ENCODE measurements around the gene DUSP10.

DUSP10 gene

GRCh38 chr1:221719278-221719597 lies 22.7 kb downstream of the DUSP10 start:
- Histone ChIP-seq H3K36me3 (ENCODE audit: insufficient read depth, low read length) (peaks cover 12% of the 10 kb centered on the region), H3K9me3 (ENCODE audit: insufficient read depth, low read depth, low read length) (peaks cover 22% of the 10 kb centered on the region), H3K4me1 (ENCODE audit: insufficient read depth, low read length) (peaks cover 41% of the 10 kb centered on the region), H3K27ac (ENCODE audit: low read depth, low read length) (no peak overlapping the region), H3K9ac (ENCODE audit: low read depth, low read length) (no peak overlapping the region), H3K27me3 (ENCODE audit: insufficient read depth, low read length) (peaks cover 16% of the 10 kb centered on the region; the same call in 1 of the 2 replicates), H3K4me3 (ENCODE audit: low read length) (no peak overlapping the region)
- WGBS: 97% methylated on average over 1 of the region's 1 CpG

DNA sequence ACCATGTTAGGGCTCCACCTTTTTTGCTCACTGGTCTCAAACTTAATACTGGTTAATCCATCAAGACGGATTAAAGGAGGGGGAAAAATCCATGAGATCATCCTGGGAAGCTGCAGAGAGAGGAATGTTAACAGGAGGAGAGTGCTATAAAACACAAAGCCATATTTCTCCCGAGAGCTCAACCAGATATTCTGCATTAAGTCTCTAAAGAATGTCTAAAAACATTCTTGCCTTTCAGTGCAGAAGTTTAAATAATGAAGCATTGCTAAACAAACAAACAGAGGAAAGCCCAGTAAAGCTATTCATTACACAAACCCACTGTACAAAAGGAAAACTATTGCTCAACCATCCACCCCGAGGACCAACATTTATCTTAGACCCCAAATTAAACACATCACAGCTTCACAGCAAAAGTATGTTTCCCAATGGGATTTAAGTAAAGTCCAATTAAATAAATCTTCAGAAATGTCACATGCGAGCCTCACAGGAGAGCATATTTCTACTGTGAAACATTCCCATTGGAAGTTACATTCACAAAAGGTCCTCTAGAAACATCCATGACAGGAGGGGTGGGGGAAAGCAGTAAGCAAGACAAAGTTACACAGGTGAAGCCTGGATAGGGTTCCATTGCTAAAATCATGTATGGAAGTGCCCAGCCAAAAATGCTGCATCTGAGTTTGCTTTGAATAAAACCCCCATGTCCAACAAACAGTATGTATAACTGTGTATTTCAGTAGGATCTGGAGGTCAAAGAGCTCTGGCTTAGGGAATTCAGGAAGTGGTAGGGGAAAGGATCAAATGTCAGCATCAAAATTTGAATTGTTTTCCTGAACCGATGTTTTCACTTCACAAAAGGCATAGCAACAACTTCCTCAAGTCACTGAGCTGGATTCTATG lies 23.3 kb downstream of the DUSP10 start:
- Histone ChIP-seq H3K9me3 (ENCODE audit: insufficient read depth, low read depth, low read length) (peaks cover 17% of the 10 kb centered on the region), H3K4me1 (ENCODE audit: insufficient read depth, low read length) (peaks cover 41% of the 10 kb centered on the region), H3K27me3 (ENCODE audit: insufficient read depth, low read length) (peaks cover 16% of the 10 kb centered on the region; the same call in 1 of the 2 replicates), H3K27ac (ENCODE audit: low read depth, low read length) (no peak overlapping the region), H3K4me3 (ENCODE audit: low read length) (no peak overlapping the region), H3K9ac (ENCODE audit: low read depth, low read length) (no peak overlapping the region), H3K36me3 (ENCODE audit: insufficient read depth, low read length) (peaks cover 7% of the 10 kb centered on the region; the same call in 1 of the 2 replicates)
- WGBS: 82% methylated on average over 5 of the region's 5 CpGs

- no peak overlapping the region for H3K4me3 ChIP-seq (ENCODE audit: low read length)
- H3K36me3 ChIP-seq (ENCODE audit: insufficient read depth, low read length): no peaks in the 10 kb centered on the region
- H3K27me3 ChIP-seq (ENCODE audit: insufficient read depth, low read length): peaks cover 16% of the 10 kb centered on the region; the same call in 1 of the 2 replicates
- H3K4me1 ChIP-seq (ENCODE audit: insufficient read depth, low read length): peaks cover 51% of the 10 kb centered on the region
- no peak overlapping the region; the same call in 1 of the 2 replicates for H3K27ac ChIP-seq (ENCODE audit: low read depth, low read length)
- no peak overlapping the region for H3K9ac ChIP-seq (ENCODE audit: low read depth, low read length)
- H3K9me3 ChIP-seq (ENCODE audit: insufficient read depth, low read depth, low read length): peaks cover 7% of the 10 kb centered on the region
- WGBS: 60% methylated on average over 1 of the region's 2 CpGs
Observed at GRCh38 chr1:221717485-221717853, 24.4 kb downstream of the DUSP10 start.

DNA sequence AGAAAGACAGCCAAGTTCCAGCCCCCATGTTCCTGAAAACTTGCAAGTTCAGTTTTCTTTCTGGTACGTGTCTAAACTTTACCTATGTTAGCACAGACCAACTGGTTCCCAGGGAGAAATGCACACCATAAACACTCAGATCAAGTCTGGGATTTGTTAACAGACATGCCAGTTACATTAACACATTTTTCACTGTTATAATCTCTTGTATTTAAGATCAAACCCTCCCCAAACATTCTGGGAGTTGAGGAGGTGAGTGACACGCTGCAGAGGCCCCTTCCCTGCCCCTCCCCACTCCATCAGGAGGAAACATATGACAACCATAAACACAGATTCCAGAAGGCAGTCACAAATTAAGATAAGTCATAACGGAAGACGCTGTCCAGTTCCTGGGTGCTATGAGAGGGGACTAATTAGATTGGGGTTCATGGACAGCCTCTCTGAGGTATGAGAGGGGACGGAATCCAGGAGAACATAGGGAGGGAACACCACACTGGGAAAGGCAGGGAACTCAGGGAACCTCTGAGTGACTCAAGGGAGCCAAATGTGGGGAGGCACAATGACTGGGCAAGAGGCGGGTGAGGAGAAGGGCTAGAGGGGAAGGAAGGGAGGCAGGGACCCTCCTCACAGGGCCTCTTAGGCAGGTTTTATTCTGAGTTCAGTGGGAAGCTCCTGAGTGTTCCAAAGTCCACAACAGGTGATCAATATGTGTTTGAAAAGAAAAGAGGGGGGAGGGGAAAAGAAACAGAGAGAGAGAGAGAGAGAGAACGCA lies 25.0 kb downstream of the DUSP10 start:
- WGBS: 67% methylated on average over 6 of the region's 7 CpGs
- Histone ChIP-seq H3K9ac (ENCODE audit: low read depth, low read length) (no peak overlapping the region), H3K4me1 (ENCODE audit: insufficient read depth, low read length) (peaks cover 51% of the 10 kb centered on the region), H3K27me3 (ENCODE audit: insufficient read depth, low read length) (peaks cover 16% of the 10 kb centered on the region; the same call in 1 of the 2 replicates), H3K4me3 (ENCODE audit: low read length) (no peak overlapping the region), H3K27ac (ENCODE audit: low read depth, low read length) (no peak overlapping the region), H3K36me3 (ENCODE audit: insufficient read depth, low read length) (no peaks in the 10 kb centered on the region), H3K9me3 (ENCODE audit: insufficient read depth, low read depth, low read length) (peaks cover 6% of the 10 kb centered on the region; the same call in 1 of the 2 replicates)

DNA sequence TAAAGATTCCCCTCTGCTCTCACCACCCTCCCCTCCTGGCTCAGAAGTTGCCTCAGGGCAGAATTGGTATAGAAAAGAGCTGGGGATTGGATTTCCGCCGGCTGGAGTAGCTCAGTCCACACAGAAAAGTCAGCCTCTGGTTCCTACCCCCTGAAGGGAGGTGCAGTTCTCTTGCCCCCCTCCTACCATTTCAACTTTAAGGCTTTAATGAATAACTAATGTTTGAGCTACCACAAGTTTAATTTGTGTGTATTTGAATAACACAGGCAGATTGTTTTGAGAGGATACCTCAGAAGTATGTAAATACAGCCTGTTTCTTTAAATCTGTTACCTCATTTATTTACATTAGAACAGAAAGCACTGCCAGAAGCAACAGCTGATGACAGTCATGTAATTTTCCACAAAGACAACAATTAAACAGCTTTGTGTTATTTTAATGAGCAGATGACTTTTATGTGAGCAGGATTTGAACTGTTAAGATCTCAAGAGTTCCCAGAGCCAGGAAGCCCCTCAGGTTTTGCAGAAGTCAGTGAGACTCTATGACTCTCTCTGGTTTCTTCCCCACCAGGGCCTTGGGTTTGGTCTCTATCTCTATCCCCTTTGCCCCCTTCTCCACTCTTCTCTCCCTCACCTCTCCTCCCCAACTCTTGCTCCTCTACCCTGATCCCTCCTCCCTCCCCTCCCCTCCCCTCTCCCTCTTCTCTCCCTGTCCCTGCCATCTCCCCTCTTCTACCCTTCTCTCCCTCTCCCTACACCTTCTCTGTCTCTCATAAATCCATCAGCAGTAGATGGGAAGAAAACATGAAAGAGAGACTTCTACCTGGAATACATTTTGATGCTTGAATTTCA lies 26.3 kb downstream of the DUSP10 start:
- WGBS: 0% methylated on average over 2 of the region's 2 CpGs
- Histone ChIP-seq H3K36me3 (ENCODE audit: insufficient read depth, low read length) (no peaks in the 10 kb centered on the region), H3K4me3 (ENCODE audit: low read length) (no peak overlapping the region), H3K9me3 (ENCODE audit: insufficient read depth, low read depth, low read length) (peaks cover 6% of the 10 kb centered on the region; the same call in 1 of the 2 replicates), H3K27me3 (ENCODE audit: insufficient read depth, low read length) (peaks cover 16% of the 10 kb centered on the region; the same call in 1 of the 2 replicates), H3K4me1 (ENCODE audit: insufficient read depth, low read length) (peaks cover 53% of the 10 kb centered on the region), H3K9ac (ENCODE audit: low read depth, low read length) (no peak overlapping the region), H3K27ac (ENCODE audit: low read depth, low read length) (peak overlapping the region; percentile 72)

- H3K9me3 ChIP-seq (ENCODE audit: insufficient read depth, low read depth, low read length): peaks cover 6% of the 10 kb centered on the region; the same call in 1 of the 2 replicates
- no peak overlapping the region for H3K9ac ChIP-seq (ENCODE audit: low read depth, low read length)
- H3K27me3 ChIP-seq (ENCODE audit: insufficient read depth, low read length): peaks cover 16% of the 10 kb centered on the region; the same call in 1 of the 2 replicates
- 67% methylated on average over 14 of the region's 16 CpGs for WGBS
- H3K4me3 ChIP-seq (ENCODE audit: low read length): no peak overlapping the region
- peaks cover 55% of the 10 kb centered on the region for H3K4me1 ChIP-seq (ENCODE audit: insufficient read depth, low read length)
- no peaks in the 10 kb centered on the region for H3K36me3 ChIP-seq (ENCODE audit: insufficient read depth, low read length)
- peak overlapping the region; percentile 72 for H3K27ac ChIP-seq (ENCODE audit: low read depth, low read length)
Observed at GRCh38 chr1:221714227-221715152, 27.4 kb downstream of the DUSP10 start.

GRCh38 chr1:221712776-221713431 lies 29.0 kb downstream of the DUSP10 start:
- WGBS: 100% methylated on average over 2 of the region's 3 CpGs
- no peaks in the 10 kb centered on the region for H3K36me3 ChIP-seq (ENCODE audit: insufficient read depth, low read length)
- H3K9me3 ChIP-seq (ENCODE audit: insufficient read depth, low read depth, low read length): peaks cover 6% of the 10 kb centered on the region; the same call in 1 of the 2 replicates
- H3K27ac ChIP-seq (ENCODE audit: low read depth, low read length): no peak overlapping the region
- peaks cover 16% of the 10 kb centered on the region; the same call in 1 of the 2 replicates for H3K27me3 ChIP-seq (ENCODE audit: insufficient read depth, low read length)
- no peak overlapping the region for H3K4me3 ChIP-seq (ENCODE audit: low read length)
- no peak overlapping the region for H3K9ac ChIP-seq (ENCODE audit: low read depth, low read length)
- peaks cover 49% of the 10 kb centered on the region for H3K4me1 ChIP-seq (ENCODE audit: insufficient read depth, low read length)

DNA sequence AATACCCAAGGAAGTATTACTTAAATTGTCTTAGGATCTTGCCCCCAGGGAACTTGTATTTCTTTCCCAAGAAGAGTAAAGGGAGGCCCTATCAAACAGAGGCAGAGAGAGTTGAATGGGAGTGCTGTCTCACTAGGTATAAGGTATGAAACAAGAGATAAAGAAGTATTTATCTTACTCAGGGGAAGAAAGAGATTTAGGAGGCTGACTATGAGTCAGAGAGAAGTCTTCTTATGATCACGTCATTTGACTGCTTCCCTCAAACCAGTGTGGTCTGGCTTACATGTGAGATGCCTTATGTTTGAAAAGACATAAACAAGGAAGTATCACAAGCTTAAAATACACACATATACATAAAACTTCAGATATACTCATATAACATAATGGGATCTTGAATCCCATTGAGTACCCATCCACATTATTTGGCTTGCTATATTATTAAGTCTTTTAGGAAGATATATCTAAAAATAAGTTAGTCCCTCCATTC lies 29.6 kb downstream of the DUSP10 start:
- Histone ChIP-seq H3K9ac (ENCODE audit: low read depth, low read length) (no peak overlapping the region), H3K27ac (ENCODE audit: low read depth, low read length) (no peak overlapping the region), H3K9me3 (ENCODE audit: insufficient read depth, low read depth, low read length) (peaks cover 6% of the 10 kb centered on the region; the same call in 1 of the 2 replicates), H3K4me1 (ENCODE audit: insufficient read depth, low read length) (peaks cover 43% of the 10 kb centered on the region), H3K27me3 (ENCODE audit: insufficient read depth, low read length) (peaks cover 14% of the 10 kb centered on the region; the same call in 1 of the 2 replicates), H3K36me3 (ENCODE audit: insufficient read depth, low read length) (no peaks in the 10 kb centered on the region), H3K4me3 (ENCODE audit: low read length) (no peak overlapping the region)
- WGBS: 100% methylated on average over 1 of the region's 1 CpG

DNA sequence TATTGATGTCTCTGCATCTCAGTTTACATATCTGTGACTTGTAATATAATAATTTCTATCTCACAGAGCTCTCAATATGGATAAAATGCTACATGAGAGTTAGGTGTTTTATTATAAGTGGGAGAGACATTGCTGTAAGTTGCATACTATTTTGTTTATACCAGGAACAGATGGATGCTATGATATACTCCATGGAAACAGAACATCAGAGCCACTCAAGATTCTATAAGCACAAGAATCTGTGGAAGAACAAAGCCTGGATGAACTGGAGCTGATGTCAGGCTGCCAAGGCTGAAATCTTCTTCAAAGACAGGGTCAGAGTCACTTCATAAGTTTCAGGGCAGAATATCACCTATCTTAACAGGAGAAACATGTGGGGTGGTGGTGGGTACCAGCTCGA lies 30.2 kb downstream of the DUSP10 start:
- peaks cover 8% of the 10 kb centered on the region; the same call in 1 of the 2 replicates for H3K27me3 ChIP-seq (ENCODE audit: insufficient read depth, low read length)
- H3K4me3 ChIP-seq (ENCODE audit: low read length): no peak overlapping the region
- H3K27ac ChIP-seq (ENCODE audit: low read depth, low read length): no peak overlapping the region
- peaks cover 6% of the 10 kb centered on the region; the same call in 1 of the 2 replicates for H3K9me3 ChIP-seq (ENCODE audit: insufficient read depth, low read depth, low read length)
- no peaks in the 10 kb centered on the region for H3K36me3 ChIP-seq (ENCODE audit: insufficient read depth, low read length)
- H3K9ac ChIP-seq (ENCODE audit: low read depth, low read length): no peak overlapping the region
- no CpG with 5 or more reads among the region's 1 CpG for WGBS
- H3K4me1 ChIP-seq (ENCODE audit: insufficient read depth, low read length): peaks cover 37% of the 10 kb centered on the region

Measured in HUES64 (cell line).